ENCODE measurements around the gene PUSL1. TPM values are rescaled to one million over a fixed set of nuclear protein-coding genes. Genes with fewer than 3 reads are reported as not detected.

The PUSL1 gene
- total RNA-seq, 1 experiment from 2014 or later = 18.9 TPM

DNA sequence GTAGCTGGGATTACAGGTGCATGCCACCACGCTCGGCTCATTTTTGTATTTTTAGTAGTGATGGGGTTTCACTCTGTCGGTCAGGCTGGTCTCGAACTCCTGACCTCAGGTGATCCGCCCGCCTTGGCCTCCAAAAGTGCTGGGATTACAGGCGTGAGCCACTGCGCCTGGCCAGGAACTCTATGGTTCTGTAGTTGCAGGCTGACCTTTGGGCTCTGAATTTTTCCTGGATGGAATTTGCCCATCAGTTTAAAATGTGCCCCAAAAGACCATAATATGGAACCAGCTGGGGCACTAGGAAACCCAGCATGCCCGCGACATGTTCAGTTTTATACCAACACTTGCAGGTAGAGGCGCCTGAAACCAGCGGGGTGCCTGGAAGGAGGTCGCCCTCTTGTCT is 29.8 kb upstream of the PUSL1 start:
- BruUV-seq (replicated peaks) = no TSS peak
- Histone ChIP-seq H3K27ac (no peak overlapping the region), H2AFZ (no peak overlapping the region), H3K9me3 (ENCODE audit: insufficient read depth, low read depth) (no peaks in the 10 kb centered on the region), H3K9me2 (ENCODE audit: insufficient read depth) (no peaks in the 10 kb centered on the region), H3F3A (ENCODE audit: insufficient read depth, low read depth) (peaks cover 14% of the 10 kb centered on the region; the same call in 1 of the 2 replicates), H3K79me2 (ENCODE audit: low read depth) (no peaks in the 10 kb centered on the region), H3K27me3 (ENCODE audit: insufficient read depth, low read depth) (no peaks in the 10 kb centered on the region), H3K4me1 (replicated peaks; ENCODE audit: insufficient read depth) (peaks cover 11% of the 10 kb centered on the region), H4K20me1 (ENCODE audit: insufficient read depth) (no peaks in the 10 kb centered on the region), H3K4me2 (no peak overlapping the region), H3K4me3 (no peak overlapping the region), H3K36me3 (ENCODE audit: low read depth) (no peaks in the 10 kb centered on the region)
- no peak for TF ChIP-seq EZH2 (IDR thresholded peaks at IDR 0.05; ENCODE audit: low read depth)
- TF ChIP-seq, protein P1, sequence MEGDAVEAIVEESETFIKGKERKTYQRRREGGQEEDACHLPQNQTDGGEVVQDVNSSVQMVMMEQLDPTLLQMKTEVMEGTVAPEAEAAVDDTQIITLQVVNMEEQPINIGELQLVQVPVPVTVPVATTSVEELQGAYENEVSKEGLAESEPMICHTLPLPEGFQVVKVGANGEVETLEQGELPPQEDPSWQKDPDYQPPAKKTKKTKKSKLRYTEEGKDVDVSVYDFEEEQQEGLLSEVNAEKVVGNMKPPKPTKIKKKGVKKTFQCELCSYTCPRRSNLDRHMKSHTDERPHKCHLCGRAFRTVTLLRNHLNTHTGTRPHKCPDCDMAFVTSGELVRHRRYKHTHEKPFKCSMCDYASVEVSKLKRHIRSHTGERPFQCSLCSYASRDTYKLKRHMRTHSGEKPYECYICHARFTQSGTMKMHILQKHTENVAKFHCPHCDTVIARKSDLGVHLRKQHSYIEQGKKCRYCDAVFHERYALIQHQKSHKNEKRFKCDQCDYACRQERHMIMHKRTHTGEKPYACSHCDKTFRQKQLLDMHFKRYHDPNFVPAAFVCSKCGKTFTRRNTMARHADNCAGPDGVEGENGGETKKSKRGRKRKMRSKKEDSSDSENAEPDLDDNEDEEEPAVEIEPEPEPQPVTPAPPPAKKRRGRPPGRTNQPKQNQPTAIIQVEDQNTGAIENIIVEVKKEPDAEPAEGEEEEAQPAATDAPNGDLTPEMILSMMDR (conservative IDR thresholded peaks at IDR 0.05) = no peak
- CTCF ChIA-PET = no interaction called here
- POLR2A ChIA-PET (ENCODE audit: unreplicated experiment) = interaction anchor here (0.6 kb wide), 1 partner anchor 116 kb away, joined by 3 read pairs; no protein-coding TSS in a partner anchor
- no peak for DNase-seq
- intact Hi-C loops (cut with micrococcal nuclease; ENCODE audit: unreplicated experiment) = no loop called here

DNA sequence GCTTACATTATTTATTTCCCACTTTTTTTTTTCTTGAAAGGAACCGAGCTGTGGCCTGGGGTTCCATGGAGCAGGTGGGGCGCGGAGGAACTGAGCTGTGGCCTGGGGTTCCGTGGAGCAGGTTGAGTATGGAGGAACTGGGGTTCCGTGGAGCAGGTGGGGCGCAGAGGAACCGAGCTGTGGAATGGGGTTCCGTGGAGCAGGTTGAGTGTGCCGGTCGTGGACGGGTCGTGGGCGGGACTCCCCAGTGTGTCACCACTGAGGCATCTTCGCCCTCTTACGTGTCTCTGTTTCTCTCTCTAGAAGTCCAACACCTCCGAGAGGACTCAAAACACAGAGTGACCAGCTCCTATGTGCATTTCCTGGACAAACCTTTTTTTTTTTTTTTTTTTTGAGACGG is 29.4 kb upstream of the PUSL1 start:
- Histone ChIP-seq H3K4me2 (no peak overlapping the region), H3K36me3 (ENCODE audit: low read depth) (no peaks in the 10 kb centered on the region), H3F3A (ENCODE audit: insufficient read depth, low read depth) (peaks cover 15% of the 10 kb centered on the region; the same call in 1 of the 2 replicates), H3K9me2 (ENCODE audit: insufficient read depth) (no peaks in the 10 kb centered on the region), H2AFZ (no peak overlapping the region), H4K20me1 (ENCODE audit: insufficient read depth) (no peaks in the 10 kb centered on the region), H3K27me3 (ENCODE audit: insufficient read depth, low read depth) (no peaks in the 10 kb centered on the region), H3K4me1 (replicated peaks; ENCODE audit: insufficient read depth) (peaks cover 13% of the 10 kb centered on the region), H3K4me3 (no peak overlapping the region), H3K9me3 (ENCODE audit: insufficient read depth, low read depth) (no peaks in the 10 kb centered on the region), H3K79me2 (ENCODE audit: low read depth) (no peaks in the 10 kb centered on the region), H3K27ac (no peak overlapping the region)
- ChIA-PET CTCF (no interaction called here), POLR2A (ENCODE audit: unreplicated experiment) (interaction anchor here (0.6 kb wide), 1 partner anchor 116 kb away, joined by 3 read pairs; no protein-coding TSS in a partner anchor)
- no peak for TF ChIP-seq EZH2 (IDR thresholded peaks at IDR 0.05; ENCODE audit: low read depth)
- TF ChIP-seq, protein P1 (conservative IDR thresholded peaks at IDR 0.05) = no peak
- intact Hi-C loops (cut with micrococcal nuclease; ENCODE audit: unreplicated experiment) = no loop called here
- DNase-seq = no peak
- no TSS peak for BruUV-seq (replicated peaks)

DNA sequence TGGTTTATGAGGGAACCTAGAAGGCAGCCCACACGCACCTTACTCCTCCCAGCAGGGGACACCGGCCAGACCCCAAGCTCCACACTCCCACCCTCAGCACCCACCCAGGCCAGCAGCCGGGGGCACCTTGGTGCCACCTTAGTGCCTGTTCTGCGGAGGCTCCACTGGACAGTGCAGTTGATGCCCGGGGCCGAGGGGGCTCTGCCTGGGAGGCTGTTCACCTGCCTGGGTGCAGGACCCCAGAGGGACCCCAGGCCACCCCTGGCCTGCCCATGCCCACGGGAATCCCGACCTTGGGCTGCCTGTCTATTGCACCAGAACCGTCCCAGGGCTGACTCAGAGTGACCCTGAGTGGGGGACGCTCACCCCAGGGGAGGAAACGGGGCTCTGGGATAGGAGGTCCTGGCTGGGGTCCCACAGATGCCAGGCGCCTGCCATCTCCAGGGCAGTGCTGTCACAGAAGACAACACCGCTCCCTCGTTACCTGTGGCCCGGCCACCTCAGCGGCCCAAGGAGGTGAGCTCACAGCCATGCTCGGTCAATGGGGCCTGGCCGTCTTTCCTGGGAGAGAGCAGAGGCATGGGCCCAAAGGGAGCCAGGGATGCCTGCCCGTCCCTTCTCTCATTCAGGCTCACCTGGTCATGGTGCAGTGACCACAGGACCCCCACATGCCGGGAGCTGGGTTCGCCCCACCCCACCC is 27.5 kb upstream of the PUSL1 start:
- ChIA-PET CTCF (no interaction called here), POLR2A (ENCODE audit: unreplicated experiment) (no interaction called here)
- no peak overlapping the region for H2AFZ ChIP-seq
- no peaks in the 10 kb centered on the region for H3K79me2 ChIP-seq (ENCODE audit: low read depth)
- TF ChIP-seq, protein P1 (conservative IDR thresholded peaks at IDR 0.05) = no peak
- TF ChIP-seq EZH2 (IDR thresholded peaks at IDR 0.05; ENCODE audit: low read depth) = no peak
- no TSS peak for BruUV-seq (replicated peaks)
- H3K36me3 ChIP-seq (ENCODE audit: low read depth) = no peaks in the 10 kb centered on the region
- intact Hi-C loops (cut with micrococcal nuclease; ENCODE audit: unreplicated experiment) = no loop called here
- H3K27ac ChIP-seq = no peak overlapping the region
- no peaks in the 10 kb centered on the region for H3K9me2 ChIP-seq (ENCODE audit: insufficient read depth)
- no peaks in the 10 kb centered on the region for H4K20me1 ChIP-seq (ENCODE audit: insufficient read depth)
- no peak overlapping the region for H3K4me3 ChIP-seq
- no peak overlapping the region for H3K4me2 ChIP-seq
- no peaks in the 10 kb centered on the region for H3K27me3 ChIP-seq (ENCODE audit: insufficient read depth, low read depth)
- peaks cover 13% of the 10 kb centered on the region for H3K4me1 ChIP-seq (replicated peaks; ENCODE audit: insufficient read depth)
- H3F3A ChIP-seq (ENCODE audit: insufficient read depth, low read depth) = peaks cover 15% of the 10 kb centered on the region; the same call in 1 of the 2 replicates
- DNase-seq = no peak
- no peaks in the 10 kb centered on the region for H3K9me3 ChIP-seq (ENCODE audit: insufficient read depth, low read depth)
